ENCODE results near the gene GALM. TPM values are rescaled to one million over a fixed set of nuclear protein-coding genes. Genes with fewer than 3 reads are reported as not detected.
"Not testable (repeated sequence)": the region's sequence is repeated elsewhere in the genome, so short reads cannot be mapped to it uniquely, and the experiment has no call there.

GALM gene
- polyA plus RNA-seq, 1 donor (not counting 4 experiments of a cell fraction or from before 2014, with no cell fraction given) = 1.2 TPM

- H2AFZ ChIP-seq (ENCODE audit: control insufficient read depth, low read length) = no peak overlapping the region
- dilution Hi-C loops (cut with MboI; ENCODE audit: extremely low pct_ligation_motif_present, low sequenced_read_pairs) = no loop called here
- H3K9me3 ChIP-seq (ENCODE audit: control insufficient read depth, low read depth, low read length) = no peaks in the 10 kb centered on the region
- H3K4me2 ChIP-seq (ENCODE audit: control insufficient read depth, extremely low read depth, insufficient read depth, low read depth, low read length) = no peak overlapping the region
- TF ChIP-seq EZH2 (IDR thresholded peaks at IDR 0.05; ENCODE audit: low read length) (no peak), CTCF (optimal IDR thresholded peaks at IDR 0.05 in 1 of 3, IDR thresholded peaks at IDR 0.05 in 1 of 3, conservative IDR thresholded peaks at IDR 0.05 in 1 of 3; ENCODE audit: extremely low read depth in 1 of 3, insufficient read depth in 2 of 3, low read length in 3 of 3) (no peak)
- H3K79me2 ChIP-seq (ENCODE audit: control insufficient read depth, insufficient read depth, low read length) = no peaks in the 10 kb centered on the region
- no peaks in the 10 kb centered on the region for H3K27me3 ChIP-seq (ENCODE audit: control insufficient read depth, extremely low read depth, insufficient read depth, low read length)
- no peak overlapping the region for H3K27ac ChIP-seq (ENCODE audit: control insufficient read depth, insufficient read depth, low read length)
- no peaks in the 10 kb centered on the region for H3K9me1 ChIP-seq (ENCODE audit: control insufficient read depth, extremely low read depth, insufficient read depth, low read length)
- DNase-seq (ENCODE audit: low read depth, low spot score) (no peak), FAIRE-seq (no peak)
- H3K36me3 ChIP-seq (ENCODE audit: control insufficient read depth in 2 of 2, extremely low read depth in 1 of 2, insufficient read depth in 2 of 2, low read length in 2 of 2) = no peaks in the 10 kb centered on the region
- no peak overlapping the region for H3K4me3 ChIP-seq (ENCODE audit: control insufficient read depth in 2 of 3, extremely low read depth in 1 of 3, insufficient read depth in 2 of 3, low read depth in 1 of 3, low read length in 3 of 3)
- no peaks in the 10 kb centered on the region for H3K4me1 ChIP-seq (ENCODE audit: control insufficient read depth, extremely low read depth, insufficient read depth, low read length)
- no peaks in the 10 kb centered on the region for H4K20me1 ChIP-seq (ENCODE audit: control insufficient read depth, extremely low read depth, insufficient read depth, low read length)
- H3K9ac ChIP-seq (ENCODE audit: control insufficient read depth, extremely low read depth, insufficient read depth, low read length) = no peak overlapping the region
Observed at GRCh38 chr2:38636069-38636468, 29.8 kb upstream of the GALM start.

GRCh38 chr2:38642373-38643017 is 23.4 kb upstream of the GALM start:
- H3K79me2 ChIP-seq (ENCODE audit: control insufficient read depth, insufficient read depth, low read length); H2AFZ ChIP-seq (ENCODE audit: control insufficient read depth, low read length); FAIRE-seq; H3K36me3 ChIP-seq (ENCODE audit: control insufficient read depth in 2 of 2, extremely low read depth in 1 of 2, insufficient read depth in 2 of 2, low read length in 2 of 2); H3K27ac ChIP-seq (ENCODE audit: control insufficient read depth, insufficient read depth, low read length); H3K4me2 ChIP-seq (ENCODE audit: control insufficient read depth, extremely low read depth, insufficient read depth, low read depth, low read length); H3K4me3 ChIP-seq (ENCODE audit: control insufficient read depth in 2 of 3, extremely low read depth in 1 of 3, insufficient read depth in 2 of 3, low read depth in 1 of 3, low read length in 3 of 3); DNase-seq (ENCODE audit: low read depth, low spot score); H3K27me3 ChIP-seq (ENCODE audit: control insufficient read depth, extremely low read depth, insufficient read depth, low read length); H3K9me3 ChIP-seq (ENCODE audit: control insufficient read depth, low read depth, low read length); dilution Hi-C loops (cut with MboI; ENCODE audit: extremely low pct_ligation_motif_present, low sequenced_read_pairs); H4K20me1 ChIP-seq (ENCODE audit: control insufficient read depth, extremely low read depth, insufficient read depth, low read length); H3K4me1 ChIP-seq (ENCODE audit: control insufficient read depth, extremely low read depth, insufficient read depth, low read length); H3K9ac ChIP-seq (ENCODE audit: control insufficient read depth, extremely low read depth, insufficient read depth, low read length); H3K9me1 ChIP-seq (ENCODE audit: control insufficient read depth, extremely low read depth, insufficient read depth, low read length): not testable (repeated sequence)
